ENCODE measurements around the gene CENPC. TPM values are rescaled to one million over a fixed set of nuclear protein-coding genes. Genes with fewer than 3 reads are reported as not detected.
A peak's percentile ranks its signal among the peaks of the same experiment; 100 is the strongest.

Gene CENPC
- total and polyA plus RNA-seq, 2 donors (not counting 3 experiments of a cell fraction or from before 2014, with no cell fraction given), result 3.6 to 26.4 TPM

DNA sequence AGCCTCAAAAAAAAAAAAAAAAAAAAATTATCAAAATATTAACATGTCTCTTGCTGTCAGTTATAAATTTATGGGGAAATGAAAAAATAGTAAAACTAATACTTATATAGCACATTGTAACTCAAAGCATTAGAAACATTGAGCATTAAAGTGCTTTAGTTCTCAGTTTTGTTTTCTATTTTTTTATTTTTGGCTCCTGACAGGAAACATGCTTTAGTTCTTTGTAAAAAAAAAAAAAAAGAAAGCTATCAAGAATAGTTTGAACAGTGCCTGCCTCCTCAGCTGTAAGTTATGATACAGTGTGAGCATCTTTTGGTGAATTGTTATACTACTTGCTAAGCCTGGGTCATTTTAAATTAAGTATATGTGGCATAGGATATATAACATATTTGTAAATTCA is 5.1 kb upstream of the CENPC start:
- DNase-seq (ENCODE audit: low read depth, low spot score) (no peak), FAIRE-seq (no peak)
- Histone ChIP-seq H3K79me2 (ENCODE audit: control insufficient read depth, insufficient read depth, low read length) (no peaks in the 10 kb centered on the region), H3K4me3 (replicated peaks in 1 of 3; ENCODE audit: insufficient read depth in 1 of 3, low read depth in 1 of 3, low read length in 3 of 3) (no peak overlapping the region), H3K4me1 (ENCODE audit: control insufficient read depth, extremely low read depth, insufficient read depth, low read length) (peaks cover 4% of the 10 kb centered on the region), H3K27ac (ENCODE audit: insufficient read depth, low read depth, low read length) (no peak overlapping the region), H3K9me3 (replicated peaks; ENCODE audit: control insufficient read depth, insufficient read depth, low read length) (no peaks in the 10 kb centered on the region), H4K20me1 (replicated peaks; ENCODE audit: control insufficient read depth, extremely low read depth, insufficient read depth, low read length) (no peaks in the 10 kb centered on the region), H3K9me1 (replicated peaks; ENCODE audit: control insufficient read depth, extremely low read depth, insufficient read depth, low read length) (no peaks in the 10 kb centered on the region), H3K9ac (replicated peaks; ENCODE audit: extremely low read depth, insufficient read depth, low read length) (no peak overlapping the region), H3K36me3 (ENCODE audit: control insufficient read depth in 2 of 2, extremely low read depth in 1 of 2, insufficient read depth in 2 of 2, low read length in 2 of 2) (no peaks in the 10 kb centered on the region), H3K27me3 (ENCODE audit: control insufficient read depth in 2 of 2, insufficient read depth in 2 of 2, low read length in 2 of 2) (no peaks in the 10 kb centered on the region), H3K4me2 (ENCODE audit: insufficient read depth, low read length) (no peak overlapping the region), H2AFZ (ENCODE audit: low read depth, low read length) (no peak overlapping the region)
- intact Hi-C loops (cut with micrococcal nuclease), result no loop called here
- no TSS peak for BruUV-seq (replicated peaks)
- ChIA-PET CTCF (interaction anchor here (1.3 to 1.5 kb wide), 2 partner anchors 359 to 361 kb away, joined by 6 read pairs; no protein-coding TSS in a partner anchor), POLR2A (no interaction called here)
- no peak for TF ChIP-seq JUN (IDR thresholded peaks at IDR 0.05; ENCODE audit: borderline replicate concordance, insufficient read depth, insufficient read length, low read depth)
- TF ChIP-seq, protein P1, sequence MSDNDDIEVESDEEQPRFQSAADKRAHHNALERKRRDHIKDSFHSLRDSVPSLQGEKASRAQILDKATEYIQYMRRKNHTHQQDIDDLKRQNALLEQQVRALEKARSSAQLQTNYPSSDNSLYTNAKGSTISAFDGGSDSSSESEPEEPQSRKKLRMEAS (IDR thresholded peaks at IDR 0.05; ENCODE audit: insufficient read depth, insufficient read length), result no peak
- dilution Hi-C loops (cut with MboI; ENCODE audit: extremely low pct_ligation_motif_present, low sequenced_read_pairs), result no loop called here

DNA sequence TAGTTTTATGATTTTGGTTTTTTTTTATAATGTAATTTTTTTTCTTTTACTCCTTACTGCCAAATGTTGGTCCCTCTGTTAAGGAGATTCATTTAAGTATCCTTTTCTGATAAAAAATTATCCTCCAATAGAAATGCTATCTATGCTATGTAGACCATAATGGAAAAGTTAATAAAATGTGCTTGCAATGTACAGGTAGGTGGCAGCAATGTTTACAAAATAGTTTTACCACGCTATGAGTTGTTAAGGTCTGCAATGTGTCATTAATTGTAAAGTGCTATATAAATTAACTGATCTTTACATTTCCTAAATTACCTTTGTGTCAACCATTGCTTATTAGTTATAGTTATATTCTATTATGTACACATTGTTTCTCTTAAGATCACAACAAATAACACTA is 3.8 kb upstream of the CENPC start:
- intact Hi-C loops (cut with micrococcal nuclease), result loop anchor here (1.0 to 5.0 kb wide), 3 partner anchors 198 to 626 kb away; no protein-coding TSS in a partner anchor
- Histone ChIP-seq H3K27ac (ENCODE audit: insufficient read depth, low read depth, low read length) (no peak overlapping the region), H3K27me3 (ENCODE audit: control insufficient read depth in 2 of 2, insufficient read depth in 2 of 2, low read length in 2 of 2) (no peaks in the 10 kb centered on the region), H3K9me3 (replicated peaks; ENCODE audit: control insufficient read depth, insufficient read depth, low read length) (no peaks in the 10 kb centered on the region), H3K9ac (replicated peaks; ENCODE audit: extremely low read depth, insufficient read depth, low read length) (no peak overlapping the region), H3K36me3 (ENCODE audit: control insufficient read depth in 2 of 2, extremely low read depth in 1 of 2, insufficient read depth in 2 of 2, low read length in 2 of 2) (no peaks in the 10 kb centered on the region), H3K4me3 (replicated peaks in 1 of 3; ENCODE audit: insufficient read depth in 1 of 3, low read depth in 1 of 3, low read length in 3 of 3) (no peak overlapping the region), H3K4me2 (ENCODE audit: insufficient read depth, low read length) (no peak overlapping the region), H4K20me1 (replicated peaks; ENCODE audit: control insufficient read depth, extremely low read depth, insufficient read depth, low read length) (no peaks in the 10 kb centered on the region), H2AFZ (ENCODE audit: low read depth, low read length) (no peak overlapping the region), H3K9me1 (replicated peaks; ENCODE audit: control insufficient read depth, extremely low read depth, insufficient read depth, low read length) (no peaks in the 10 kb centered on the region), H3K4me1 (ENCODE audit: control insufficient read depth, extremely low read depth, insufficient read depth, low read length) (peaks cover 8% of the 10 kb centered on the region), H3K79me2 (ENCODE audit: control insufficient read depth, insufficient read depth, low read length) (peaks cover 11% of the 10 kb centered on the region)
- TF ChIP-seq, protein P2, sequence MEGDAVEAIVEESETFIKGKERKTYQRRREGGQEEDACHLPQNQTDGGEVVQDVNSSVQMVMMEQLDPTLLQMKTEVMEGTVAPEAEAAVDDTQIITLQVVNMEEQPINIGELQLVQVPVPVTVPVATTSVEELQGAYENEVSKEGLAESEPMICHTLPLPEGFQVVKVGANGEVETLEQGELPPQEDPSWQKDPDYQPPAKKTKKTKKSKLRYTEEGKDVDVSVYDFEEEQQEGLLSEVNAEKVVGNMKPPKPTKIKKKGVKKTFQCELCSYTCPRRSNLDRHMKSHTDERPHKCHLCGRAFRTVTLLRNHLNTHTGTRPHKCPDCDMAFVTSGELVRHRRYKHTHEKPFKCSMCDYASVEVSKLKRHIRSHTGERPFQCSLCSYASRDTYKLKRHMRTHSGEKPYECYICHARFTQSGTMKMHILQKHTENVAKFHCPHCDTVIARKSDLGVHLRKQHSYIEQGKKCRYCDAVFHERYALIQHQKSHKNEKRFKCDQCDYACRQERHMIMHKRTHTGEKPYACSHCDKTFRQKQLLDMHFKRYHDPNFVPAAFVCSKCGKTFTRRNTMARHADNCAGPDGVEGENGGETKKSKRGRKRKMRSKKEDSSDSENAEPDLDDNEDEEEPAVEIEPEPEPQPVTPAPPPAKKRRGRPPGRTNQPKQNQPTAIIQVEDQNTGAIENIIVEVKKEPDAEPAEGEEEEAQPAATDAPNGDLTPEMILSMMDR (IDR thresholded peaks at IDR 0.05; ENCODE audit: extremely low read depth in 1 of 2, insufficient read depth in 1 of 2, low read depth in 1 of 2, low read length in 2 of 2), result peak; percentile 9 to 14
- TF ChIP-seq, protein P1 (IDR thresholded peaks at IDR 0.05; ENCODE audit: insufficient read depth, insufficient read length), result no peak
- no peak for TF ChIP-seq MYC (IDR thresholded peaks at IDR 0.05; ENCODE audit: low read depth, low read length)
- FAIRE-seq, result no peak
- ChIA-PET POLR2A (no interaction called here), CTCF (interaction anchor here (1.3 kb wide), 1 partner anchor 360 kb away, joined by 6 read pairs; no protein-coding TSS in a partner anchor)
- peak; percentile 59 for DNase-seq (ENCODE audit: low read depth, low spot score)
- dilution Hi-C loops (cut with MboI; ENCODE audit: extremely low pct_ligation_motif_present, low sequenced_read_pairs), result no loop called here
- BruUV-seq (replicated peaks), result no TSS peak
